Fibroblast of lung (primary cell): ENCODE measurements around the gene WTAP.

ENCODE experiments used
- EZH2 ChIP-seq: IDR thresholded peaks from 2 replicates; pipeline ENCODE4 v1.5.1; 2012; ENCODE audit warnings: low read length, control low read depth, mild to moderate bottlenecking; ENCODE audit errors: missing control alignments
- TF ChIP-seq, protein P1 (sequence below), 2 donors: IDR thresholded peaks in 1 of 2; conservative IDR thresholded peaks in 1 of 2; 1 replicate in 1 of 2; 2 replicates in 1 of 2; pipeline ENCODE4 v1.5.1; 2011 to 2012; ENCODE audit warnings: low read length in 2 of 2, control low read depth in 1 of 2, inconsistent platforms in 1 of 2, low read depth in 1 of 2, mild to moderate bottlenecking in 1 of 2

- TF ChIP-seq, protein P1, sequence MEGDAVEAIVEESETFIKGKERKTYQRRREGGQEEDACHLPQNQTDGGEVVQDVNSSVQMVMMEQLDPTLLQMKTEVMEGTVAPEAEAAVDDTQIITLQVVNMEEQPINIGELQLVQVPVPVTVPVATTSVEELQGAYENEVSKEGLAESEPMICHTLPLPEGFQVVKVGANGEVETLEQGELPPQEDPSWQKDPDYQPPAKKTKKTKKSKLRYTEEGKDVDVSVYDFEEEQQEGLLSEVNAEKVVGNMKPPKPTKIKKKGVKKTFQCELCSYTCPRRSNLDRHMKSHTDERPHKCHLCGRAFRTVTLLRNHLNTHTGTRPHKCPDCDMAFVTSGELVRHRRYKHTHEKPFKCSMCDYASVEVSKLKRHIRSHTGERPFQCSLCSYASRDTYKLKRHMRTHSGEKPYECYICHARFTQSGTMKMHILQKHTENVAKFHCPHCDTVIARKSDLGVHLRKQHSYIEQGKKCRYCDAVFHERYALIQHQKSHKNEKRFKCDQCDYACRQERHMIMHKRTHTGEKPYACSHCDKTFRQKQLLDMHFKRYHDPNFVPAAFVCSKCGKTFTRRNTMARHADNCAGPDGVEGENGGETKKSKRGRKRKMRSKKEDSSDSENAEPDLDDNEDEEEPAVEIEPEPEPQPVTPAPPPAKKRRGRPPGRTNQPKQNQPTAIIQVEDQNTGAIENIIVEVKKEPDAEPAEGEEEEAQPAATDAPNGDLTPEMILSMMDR (conservative IDR thresholded peaks at IDR 0.05 in 1 of 2, IDR thresholded peaks at IDR 0.05 in 1 of 2; ENCODE audit: low read depth in 1 of 2, low read length in 2 of 2): no peak
- TF ChIP-seq EZH2: no peak
Observed at GRCh38 chr6:159688266-159688905, 38.9 kb upstream of the WTAP start.
